NCI-H2196 treated with DMSO at 0.1 percent for 48 hours (cell line): ENCODE measurements around the gene CDH4.

Experiments
- DNase-seq: peaks from one replicate; lab custom pipeline; 2025; ENCODE audit not compliant: unreplicated experiment; lab: John Stamatoyannopoulos, UW

The CDH4 gene

DNA sequence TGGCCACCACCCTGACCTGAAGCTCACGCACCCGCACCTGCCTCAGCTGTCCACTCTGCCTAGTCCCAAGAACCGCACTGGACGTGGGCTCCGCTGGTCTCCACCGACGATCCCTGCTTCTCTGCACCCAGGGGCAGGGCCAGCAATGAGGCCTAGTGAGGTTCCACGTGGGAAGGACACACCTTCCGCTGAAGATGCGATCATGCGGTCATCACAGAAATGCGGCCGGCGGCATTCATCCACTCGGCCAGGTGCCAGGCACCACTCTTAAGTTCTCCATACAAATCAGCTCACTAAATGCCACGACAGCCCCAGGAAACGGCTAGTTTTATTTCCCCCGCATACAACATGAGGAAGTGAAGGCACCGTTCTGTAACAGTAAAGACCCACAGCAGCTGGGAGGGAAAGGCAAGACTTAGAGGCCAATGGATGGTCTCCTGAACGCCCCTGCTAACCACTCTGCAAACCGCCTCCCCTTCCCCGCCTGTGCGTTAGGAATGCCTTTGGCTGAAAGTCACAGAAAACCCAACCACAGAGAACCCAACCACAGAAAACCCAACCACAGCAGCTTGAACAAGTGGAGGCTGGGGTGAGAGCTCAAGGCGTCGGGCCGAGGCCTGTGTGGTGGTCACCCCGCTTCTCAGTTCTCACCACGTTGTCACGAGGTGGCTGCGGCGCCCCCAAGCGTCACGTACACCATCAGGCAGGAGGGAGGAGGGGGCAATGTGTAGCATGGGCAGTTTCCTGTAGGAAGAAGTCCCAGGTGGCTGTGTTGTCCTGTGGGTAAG, 609.2 kb downstream of the CDH4 start:
- DNase-seq, result no peak

DNA sequence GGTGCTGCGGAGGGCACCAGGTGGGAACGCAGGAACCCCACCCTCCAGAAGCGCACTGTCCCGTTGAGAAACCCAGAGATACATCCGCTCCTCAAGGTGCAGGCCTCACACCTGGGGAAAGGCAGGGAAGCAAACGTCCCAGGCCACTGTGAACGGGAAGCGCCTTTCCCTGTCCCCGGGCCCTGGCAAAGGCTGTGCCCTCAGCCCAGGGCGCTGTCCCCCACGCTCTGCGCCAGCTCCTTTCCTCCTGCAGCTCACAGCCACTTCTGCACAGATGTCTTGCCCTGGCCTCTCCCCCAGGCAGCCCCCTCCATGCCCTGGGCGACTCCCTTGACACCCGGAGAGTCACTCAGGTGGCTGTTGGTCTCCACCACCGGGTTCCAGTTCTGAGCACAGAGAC, 609.8 kb downstream of the CDH4 start:
- DNase-seq, result no peak

DNA sequence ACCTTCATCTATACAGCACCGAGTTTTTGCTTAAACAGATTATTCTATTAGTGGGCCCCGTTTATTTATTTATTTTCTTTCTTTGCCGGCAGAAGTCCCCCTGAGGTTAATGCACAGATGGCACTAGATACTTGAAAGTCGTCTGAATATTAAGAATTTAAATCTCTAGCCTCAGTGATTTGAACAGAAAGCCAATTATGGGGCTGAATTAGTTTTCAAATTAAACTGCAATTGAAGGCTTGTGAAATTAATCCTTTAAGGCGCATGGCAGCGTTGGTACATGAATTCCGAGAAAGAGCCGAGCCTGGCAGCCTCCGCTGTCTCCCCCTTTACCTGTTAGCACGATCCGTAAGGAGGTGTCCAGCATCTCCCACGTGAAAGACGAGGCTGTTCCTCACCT, 610.8 kb downstream of the CDH4 start:
- DNase-seq, result no peak

DNA sequence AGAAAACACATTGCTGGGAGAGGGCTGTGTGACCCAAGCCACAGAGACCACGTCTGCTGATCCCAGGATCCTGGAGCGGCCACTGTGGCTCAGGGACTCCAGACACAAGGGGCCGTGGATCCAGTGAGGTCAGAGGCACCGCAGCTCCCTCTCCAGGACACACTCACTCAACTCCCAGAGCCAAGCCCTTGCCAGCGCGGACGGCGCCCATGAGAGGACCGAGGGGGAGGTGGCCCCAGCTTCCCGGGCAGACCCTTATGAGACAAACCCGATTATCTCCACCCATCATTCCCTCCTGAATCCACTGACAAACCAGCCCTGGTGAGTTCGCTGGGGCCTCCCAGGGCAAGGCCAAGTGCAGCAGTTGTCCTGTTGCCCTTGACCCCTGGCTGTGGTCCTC, 612.4 kb downstream of the CDH4 start:
- DNase-seq, result no peak

DNA sequence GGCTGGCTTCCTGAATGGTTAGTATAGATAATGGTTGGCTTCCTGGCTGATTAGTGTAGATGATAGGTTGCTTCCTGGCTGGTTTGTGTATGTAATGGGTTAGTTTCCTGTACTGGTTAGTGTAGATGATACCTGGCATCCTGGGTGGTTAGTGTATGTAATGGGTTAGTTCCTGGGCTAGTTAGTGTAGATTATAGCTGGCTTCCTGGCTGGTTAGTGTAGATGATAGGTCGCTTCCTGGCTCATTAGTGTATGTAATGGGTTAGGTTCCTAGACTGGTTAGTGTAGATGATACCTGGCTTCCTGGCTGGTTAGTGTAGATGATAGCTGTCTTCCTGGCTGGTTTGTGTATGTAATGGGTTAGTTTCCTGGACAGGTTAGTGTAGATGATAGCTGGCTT, 613.3 kb downstream of the CDH4 start:
- no peak for DNase-seq

DNA sequence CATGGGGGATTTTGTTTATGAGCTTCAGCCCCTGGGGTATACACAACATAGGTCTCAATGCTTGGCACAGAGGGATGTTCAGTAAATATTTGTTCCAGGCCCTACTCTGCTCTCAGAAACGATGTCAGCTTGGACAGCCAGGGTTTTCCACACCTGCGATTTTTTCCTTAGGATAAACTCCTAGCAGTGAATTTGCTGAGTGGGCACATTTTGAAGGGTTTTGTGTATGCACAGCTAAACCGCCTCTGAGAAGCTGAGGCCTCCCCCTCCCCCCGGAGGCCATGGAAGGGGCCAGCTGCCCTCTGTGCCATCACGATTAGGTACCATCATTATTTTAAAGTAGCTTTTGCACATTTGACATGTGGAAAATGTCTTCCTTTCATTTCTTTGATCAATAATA, 614.1 kb downstream of the CDH4 start:
- DNase-seq, result no peak

DNA sequence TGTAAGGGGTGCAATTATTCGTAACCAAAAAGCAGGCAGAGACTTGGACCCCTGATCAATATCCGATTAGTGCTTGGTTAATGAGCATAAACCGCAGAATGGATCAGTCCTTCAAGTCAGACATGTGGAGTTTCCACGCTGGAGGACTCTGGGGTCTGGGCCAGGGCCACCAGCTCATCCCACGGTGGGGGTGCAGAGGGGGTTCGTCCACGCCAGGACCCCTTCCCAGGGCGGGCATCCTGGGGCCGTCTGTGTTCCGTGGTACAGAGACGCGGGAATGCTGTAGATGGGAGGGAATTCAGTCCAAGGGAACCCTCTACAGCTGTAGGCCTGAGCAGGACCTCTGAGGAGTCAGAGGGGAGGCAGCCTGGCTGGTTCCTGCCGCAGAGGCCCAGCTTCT, 615.9 kb downstream of the CDH4 start:
- no peak for DNase-seq

DNA sequence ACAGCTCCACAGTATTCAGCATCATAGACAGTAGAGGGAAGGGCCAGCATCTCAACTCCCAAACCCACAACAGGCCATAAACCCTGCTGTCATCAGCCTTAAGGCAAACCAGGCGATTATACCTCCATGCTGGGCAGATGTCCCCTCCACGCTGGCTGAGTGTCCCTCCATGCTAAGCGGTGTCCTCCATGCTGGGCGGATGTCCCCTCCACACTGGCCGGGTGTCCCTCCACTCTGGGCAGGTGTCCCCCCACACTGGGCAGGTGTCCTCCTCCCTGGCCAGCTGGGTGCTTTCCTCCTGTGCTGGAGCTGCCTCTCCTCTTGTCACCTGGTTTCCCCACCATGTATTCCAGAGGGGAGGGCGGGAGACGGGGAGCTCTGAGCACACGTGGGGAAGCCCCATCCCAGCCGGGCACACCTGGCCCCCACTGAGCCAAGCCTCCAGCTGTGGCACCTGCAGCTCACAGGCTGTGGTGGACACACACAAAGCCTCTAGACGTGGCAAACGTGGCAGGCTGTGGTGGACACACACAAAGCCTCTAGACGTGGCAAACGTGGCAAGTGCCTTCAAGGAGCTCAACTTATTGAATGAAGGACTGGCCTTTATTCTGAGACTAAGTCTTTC, 616.5 kb downstream of the CDH4 start:
- no peak for DNase-seq

DNA sequence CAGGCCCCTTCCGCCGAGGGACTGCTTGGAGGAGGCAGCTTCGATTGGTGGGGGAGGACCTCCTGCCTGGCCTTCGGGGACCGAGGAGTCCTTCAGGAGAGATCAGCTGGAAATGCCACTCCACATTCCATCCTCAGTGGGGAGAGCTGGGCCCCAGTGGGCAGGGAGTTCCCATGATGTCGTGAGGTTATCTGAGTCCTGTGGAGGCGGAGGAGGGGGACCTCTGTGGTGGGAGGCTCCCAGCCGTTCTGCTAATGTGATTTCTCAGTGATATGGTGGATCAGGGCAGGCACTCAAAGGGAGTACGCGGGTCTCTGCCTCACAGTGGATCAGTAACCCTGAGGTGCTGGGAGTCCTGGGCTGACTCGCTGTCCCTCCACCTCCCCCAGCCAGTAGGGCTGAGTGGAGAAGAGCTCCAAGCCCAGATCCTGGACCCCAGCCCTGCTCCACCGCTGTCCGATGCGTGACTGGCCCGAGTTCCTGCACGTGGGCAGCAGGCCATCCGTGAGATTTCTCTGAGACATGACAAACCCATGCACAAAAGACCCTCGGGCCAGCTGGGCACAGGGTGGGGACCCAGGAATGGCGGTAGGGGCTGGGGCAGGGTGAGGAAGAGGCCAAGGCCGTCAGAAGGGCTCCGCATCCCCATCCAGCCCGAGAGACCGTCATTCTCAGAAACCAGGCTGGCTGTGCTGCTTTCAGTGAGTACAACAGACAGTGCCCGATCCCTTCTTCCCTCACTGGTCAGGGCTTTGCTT, 617.9 kb downstream of the CDH4 start:
- DNase-seq, result no peak

DNA sequence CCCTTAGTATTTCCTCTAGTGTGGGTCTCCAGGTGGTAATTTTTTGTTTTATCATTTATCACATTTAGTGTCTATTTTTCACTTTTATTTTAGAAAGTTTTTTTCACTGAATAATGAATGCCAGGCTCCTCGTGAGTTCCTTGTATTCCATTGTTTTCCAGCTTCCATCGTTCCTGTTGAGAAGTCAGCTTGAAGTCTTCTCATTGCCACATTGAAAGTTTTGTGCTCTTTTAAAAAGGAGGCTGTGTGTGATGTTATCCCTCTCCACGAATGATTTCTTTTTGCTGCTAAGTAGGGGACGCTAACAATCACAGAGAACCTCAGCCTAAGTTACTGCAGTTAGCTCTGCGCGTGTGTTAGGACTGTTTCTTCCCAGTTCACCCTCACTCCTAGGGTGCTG, 619.1 kb downstream of the CDH4 start:
- DNase-seq, result no peak

DNA sequence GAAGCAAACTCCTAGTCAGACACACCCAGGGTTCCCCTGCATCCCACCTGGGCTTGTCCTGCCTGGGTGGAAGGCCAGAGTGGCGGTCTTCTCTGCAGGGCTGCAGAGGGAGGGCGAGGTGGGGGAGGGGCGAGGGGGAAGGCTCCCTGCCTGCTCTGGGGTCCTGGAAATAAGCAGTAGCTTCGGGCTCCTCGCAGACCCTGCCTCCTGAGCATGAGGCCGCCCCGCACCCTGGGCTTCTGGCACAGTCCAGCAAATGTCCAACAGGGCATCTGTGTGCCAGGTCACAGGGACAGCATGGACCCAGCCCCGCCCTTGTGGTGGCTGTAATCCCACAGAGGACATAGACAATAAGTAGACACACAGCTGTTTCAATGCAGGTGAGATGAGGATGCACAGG, 619.9 kb downstream of the CDH4 start:
- no peak for DNase-seq

DNA sequence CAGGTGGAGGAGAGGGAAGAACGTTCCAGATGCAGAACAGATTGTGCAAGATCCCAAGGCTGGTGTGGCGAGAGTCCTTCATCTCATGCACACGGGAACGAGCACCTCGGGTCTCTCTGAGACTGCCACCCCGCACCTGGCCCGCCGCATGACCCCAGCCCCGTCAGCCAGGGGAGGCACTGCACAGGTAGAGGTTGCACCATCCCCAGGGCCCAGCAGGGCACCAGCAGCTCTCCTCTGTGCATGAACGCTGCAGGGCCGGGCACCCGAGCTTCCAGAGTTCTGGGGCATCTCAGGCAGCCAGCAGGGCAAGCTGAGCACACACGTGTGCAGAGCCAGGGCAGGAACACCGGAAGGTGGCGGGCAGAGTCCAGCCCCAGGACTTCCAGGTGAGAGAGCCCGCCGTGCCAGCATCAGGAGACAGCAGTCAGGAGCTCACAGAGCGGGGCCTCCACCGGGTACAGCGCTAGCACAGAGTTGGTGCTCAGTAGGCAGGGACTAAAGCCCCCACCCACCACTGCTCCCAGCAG, 620.4 kb downstream of the CDH4 start:
- no peak for DNase-seq

DNA sequence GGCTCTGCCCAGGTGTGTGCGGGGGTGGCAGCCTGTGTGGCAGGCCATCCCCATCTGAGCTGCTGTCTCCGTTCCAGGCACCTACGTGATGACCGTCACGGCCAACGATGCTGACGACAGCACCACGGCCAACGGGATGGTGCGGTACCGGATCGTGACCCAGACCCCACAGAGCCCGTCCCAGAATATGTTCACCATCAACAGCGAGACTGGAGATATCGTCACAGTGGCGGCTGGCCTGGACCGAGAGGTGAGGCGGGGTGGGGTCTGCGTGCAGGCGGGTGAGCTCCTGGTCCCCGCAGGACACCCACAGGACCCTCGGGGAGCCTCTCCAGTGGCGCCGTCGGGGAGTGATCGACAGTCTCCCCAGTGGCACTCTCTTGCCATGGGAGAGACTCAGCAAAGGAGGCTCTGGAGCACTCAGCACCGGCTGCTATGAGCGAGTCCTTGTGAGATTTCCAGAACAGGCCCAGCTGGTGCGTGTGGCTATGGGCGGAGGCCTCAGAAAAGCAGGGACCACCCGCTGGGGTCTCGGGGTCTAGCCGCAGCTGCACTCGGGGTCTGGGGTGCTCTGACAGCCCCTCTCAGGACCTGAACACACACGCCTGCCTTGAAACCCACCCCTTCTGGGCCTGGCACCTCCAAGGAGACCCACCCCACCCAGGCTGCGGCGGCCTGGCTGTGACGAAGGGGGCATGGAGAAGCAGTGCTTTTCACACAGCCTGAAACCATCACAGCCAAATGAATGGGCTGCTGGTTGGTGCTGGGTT, 621.8 kb downstream of the CDH4 start:
- no peak for DNase-seq

DNA sequence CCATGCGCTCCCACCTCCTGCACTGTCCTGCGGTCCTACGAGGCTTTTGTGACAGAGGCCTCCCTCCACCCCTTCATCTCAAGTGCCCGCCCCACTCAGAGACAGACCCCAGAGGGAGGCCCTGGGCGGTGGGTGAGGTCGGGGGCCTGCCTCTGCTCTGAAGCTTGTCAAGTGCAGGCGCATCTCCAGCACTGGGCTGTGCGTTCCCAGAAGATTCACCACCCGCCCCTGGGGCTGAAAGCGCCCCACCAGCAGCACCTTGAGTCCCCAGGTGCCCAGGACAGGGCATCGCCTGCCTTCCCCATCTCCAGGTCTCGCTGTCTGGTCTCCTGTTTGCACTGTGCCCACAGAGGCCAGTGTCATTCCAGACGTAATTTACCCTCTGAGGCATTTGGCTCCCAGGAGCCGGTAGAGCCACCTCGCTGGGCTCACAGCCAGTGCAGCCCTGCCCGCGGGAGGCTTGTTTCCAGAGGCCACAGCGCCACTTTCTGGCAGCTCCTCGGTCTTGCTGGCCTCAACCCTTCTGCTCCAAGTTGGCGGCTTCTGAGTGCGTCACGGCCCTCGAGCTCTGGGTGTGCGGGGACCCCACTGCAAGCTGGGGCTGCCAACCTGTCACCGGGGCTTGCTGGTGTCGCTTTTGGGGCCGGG, 622.5 kb downstream of the CDH4 start:
- DNase-seq, result peak; percentile 60

DNA sequence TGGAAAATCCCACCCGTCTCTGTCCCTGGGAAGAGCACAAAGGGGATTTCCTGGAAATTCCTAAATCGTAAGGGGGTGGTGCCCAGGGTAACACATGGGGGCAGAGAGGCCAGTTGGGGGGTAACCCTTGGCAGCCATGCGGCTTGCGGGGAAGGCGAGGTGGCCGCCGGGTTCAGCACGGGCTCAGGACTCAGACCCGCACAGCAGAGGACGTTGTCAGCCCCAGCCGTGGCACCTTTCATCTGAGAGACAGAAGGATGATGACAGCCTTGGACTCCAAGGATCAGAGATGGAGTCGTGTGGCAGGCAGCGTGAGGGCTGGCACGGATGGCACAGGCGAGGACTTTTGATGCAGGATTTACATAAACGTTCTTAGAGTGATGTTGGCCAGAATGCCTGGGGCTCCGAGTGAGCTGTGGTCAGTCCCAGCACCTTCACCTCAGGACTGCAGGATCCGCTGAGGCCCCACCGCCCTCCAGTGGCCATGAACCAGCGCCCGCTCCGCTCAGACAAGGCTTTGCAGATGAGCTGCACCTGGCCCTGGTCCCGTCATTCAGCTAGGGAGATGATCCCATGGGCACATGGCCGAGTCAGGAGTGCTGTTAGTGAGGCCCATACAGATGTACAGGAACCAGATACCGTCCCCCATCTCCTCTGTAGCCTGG, 623.3 kb downstream of the CDH4 start:
- DNase-seq, result no peak

DNA sequence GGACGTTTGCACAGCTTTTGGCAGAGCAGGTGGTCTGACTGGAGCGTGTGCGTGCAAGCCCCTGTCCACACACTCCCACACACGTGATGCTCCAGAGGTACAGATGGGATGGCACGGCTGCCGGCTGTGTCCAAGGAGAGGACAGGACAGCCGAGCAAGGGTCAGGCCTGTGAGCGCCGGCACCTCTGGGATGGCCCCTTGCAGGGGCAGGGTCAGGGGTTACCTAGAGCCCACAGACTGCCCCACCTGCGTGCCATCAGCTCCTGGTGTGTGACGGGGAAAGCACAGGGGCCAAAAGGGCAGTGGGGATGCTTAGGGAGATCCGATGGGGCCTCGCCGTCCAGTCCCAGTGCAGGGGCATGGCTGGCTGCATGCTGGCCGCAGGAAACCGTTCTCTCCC, 623.9 kb downstream of the CDH4 start:
- DNase-seq, result no peak

DNA sequence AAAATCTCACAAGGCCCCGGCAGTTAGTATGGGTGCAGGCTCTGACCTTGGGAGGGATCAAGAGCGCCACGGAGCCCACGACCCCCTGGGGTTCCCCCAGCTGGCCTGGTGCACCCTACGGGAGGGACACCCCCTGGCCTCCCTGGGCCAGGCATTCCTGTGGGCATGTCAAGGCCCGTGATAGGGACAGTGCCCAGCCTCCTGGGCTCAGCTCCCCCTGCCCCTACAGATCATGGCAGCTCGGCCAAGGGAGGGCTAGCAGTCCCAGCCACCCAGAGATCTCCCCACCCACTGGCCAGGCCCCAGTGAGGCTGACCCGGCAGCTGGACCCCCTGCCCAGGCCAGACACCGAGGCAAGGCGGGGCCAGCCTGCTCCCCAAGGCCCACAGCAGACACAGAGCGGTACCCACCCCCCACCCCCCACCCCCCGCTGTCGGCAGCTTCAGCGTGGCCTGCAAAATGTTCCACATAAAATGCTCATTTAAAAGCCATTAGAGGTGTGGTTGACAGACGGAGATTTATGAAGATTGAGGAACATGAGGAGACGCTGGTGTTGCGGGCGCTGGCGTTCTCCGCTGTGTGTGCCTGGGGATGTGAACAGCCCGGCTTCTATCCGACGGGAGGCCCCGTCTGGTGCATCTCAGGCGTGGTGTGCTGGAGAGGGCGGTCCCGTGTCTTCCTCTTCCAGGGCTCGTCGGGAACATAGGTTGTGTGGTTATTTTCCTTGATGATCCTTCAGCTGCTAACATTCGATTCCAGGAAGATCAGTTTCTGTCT, 625.1 kb downstream of the CDH4 start:
- DNase-seq, result no peak

DNA sequence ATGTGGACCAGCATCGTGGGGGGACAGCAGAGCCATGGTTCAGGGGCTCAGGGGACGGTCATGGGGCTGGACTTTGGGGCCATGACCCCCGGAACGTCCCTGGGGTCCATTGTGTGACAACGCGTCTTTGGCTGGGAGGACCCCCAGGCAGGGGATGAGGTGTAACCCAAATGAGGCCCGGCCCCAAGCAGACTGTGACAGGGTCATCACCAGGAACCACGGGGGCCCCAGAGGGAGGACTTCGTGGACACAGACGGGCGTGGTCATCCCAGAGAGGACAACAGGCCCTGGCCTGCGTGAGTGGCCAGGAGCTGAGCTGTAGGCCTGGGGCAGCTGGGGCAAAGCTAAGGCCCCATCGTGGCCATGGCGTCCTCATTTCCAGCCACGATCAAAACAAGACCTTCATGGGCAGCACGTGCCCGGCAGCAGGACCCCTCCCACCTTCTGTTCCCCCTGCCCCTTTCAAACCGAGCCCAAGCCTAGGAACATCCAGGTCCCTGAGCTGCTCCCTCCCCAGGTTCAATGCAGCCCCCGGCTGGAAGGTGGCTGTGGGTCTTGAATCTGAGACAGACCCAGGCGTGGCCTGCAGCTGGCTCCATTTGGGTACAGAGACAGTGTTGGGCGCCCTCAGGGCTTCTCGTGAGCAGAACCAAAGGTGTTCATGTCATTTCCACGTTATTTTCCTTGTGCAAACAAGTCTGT, 625.9 kb downstream of the CDH4 start:
- DNase-seq, result no peak
